Endothelial cell of umbilical vein (primary cell): ENCODE data around the gene NOP16.

Experiments
- EZH2 ChIP-seq: IDR thresholded peaks from 2 replicates; pipeline ENCODE4 v1.6.1; 2012; ENCODE audit warnings: borderline replicate concordance, low read depth, mild to moderate bottlenecking, moderate library complexity, low read length, inconsistent platforms; ENCODE audit not compliant: severe bottlenecking
- FOS ChIP-seq: IDR thresholded peaks from 2 replicates; pipeline ENCODE4 v1.6.1; 2011; ENCODE audit warnings: mild to moderate bottlenecking, low read length, moderate library complexity, borderline replicate concordance; ENCODE audit not compliant: insufficient read depth
- POLR2A ChIP-seq: IDR thresholded peaks from 2 replicates; pipeline ENCODE4 v1.6.1; 2012; ENCODE audit warnings: low read depth, mild to moderate bottlenecking, control low read depth, low read length
- POLR2AphosphoS5 ChIP-seq: IDR thresholded peaks from 2 replicates; pipeline ENCODE4 v1.6.1; 2012; ENCODE audit warnings: low read depth, mild to moderate bottlenecking, control low read depth, low read length, moderate library complexity; ENCODE audit not compliant: insufficient read depth
- TF ChIP-seq, protein P1 (sequence below), 2 donors: IDR thresholded peaks; 1 replicate in 1 of 2; 2 replicates in 1 of 2; pipeline ENCODE4 v1.5.1; 2011; ENCODE audit warnings: low read length in 2 of 2, mild to moderate bottlenecking in 2 of 2, moderate library complexity in 2 of 2, control low read depth in 1 of 2, inconsistent platforms in 1 of 2, low read depth in 1 of 2; ENCODE audit not compliant: insufficient read depth in 1 of 2; ENCODE audit errors: extremely low read depth in 1 of 2
- TF ChIP-seq, protein P2 (sequence below): IDR thresholded peaks from 2 replicates; pipeline ENCODE4 v1.6.1; 2011; ENCODE audit not compliant: insufficient read depth, insufficient read length

DNA sequence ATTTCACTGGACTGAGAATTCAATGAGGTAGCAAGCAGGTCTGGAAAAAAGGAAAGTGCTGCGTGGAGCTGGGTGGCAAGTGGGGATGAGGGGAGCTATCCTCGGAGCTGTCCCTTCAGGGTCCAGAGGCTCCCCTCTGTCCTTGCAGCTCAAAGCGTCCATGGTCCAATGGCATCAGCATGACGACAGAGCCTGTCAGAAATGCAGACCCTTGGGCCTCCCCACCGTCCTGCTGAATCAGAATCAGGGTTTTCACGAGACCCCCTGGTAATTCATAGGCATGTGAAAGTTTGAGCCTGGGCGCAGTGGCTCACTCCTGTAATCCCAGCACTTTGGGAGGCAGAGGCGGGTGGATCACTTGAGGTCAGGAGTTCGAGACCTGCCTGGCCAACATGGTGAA, 5.7 kb upstream of the NOP16 start:
- TF ChIP-seq, protein P1, sequence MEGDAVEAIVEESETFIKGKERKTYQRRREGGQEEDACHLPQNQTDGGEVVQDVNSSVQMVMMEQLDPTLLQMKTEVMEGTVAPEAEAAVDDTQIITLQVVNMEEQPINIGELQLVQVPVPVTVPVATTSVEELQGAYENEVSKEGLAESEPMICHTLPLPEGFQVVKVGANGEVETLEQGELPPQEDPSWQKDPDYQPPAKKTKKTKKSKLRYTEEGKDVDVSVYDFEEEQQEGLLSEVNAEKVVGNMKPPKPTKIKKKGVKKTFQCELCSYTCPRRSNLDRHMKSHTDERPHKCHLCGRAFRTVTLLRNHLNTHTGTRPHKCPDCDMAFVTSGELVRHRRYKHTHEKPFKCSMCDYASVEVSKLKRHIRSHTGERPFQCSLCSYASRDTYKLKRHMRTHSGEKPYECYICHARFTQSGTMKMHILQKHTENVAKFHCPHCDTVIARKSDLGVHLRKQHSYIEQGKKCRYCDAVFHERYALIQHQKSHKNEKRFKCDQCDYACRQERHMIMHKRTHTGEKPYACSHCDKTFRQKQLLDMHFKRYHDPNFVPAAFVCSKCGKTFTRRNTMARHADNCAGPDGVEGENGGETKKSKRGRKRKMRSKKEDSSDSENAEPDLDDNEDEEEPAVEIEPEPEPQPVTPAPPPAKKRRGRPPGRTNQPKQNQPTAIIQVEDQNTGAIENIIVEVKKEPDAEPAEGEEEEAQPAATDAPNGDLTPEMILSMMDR (IDR thresholded peaks at IDR 0.05; ENCODE audit: extremely low read depth in 1 of 2, insufficient read depth in 1 of 2, low read depth in 1 of 2, low read length in 2 of 2): no peak
- TF ChIP-seq POLR2A (no peak), POLR2AphosphoS5 (no peak), EZH2 (no peak), FOS (no peak)
- TF ChIP-seq, protein P2, sequence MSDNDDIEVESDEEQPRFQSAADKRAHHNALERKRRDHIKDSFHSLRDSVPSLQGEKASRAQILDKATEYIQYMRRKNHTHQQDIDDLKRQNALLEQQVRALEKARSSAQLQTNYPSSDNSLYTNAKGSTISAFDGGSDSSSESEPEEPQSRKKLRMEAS: no peak
